ENCODE results near the gene NRCAM. TPM values are rescaled to one million over a fixed set of nuclear protein-coding genes. Genes with fewer than 3 reads are reported as not detected.
A peak's percentile ranks its signal among the peaks of the same experiment; 100 is the strongest.

Gene NRCAM
- total RNA-seq, 1 donor from 2014 or later, result 9.5 TPM

DNA sequence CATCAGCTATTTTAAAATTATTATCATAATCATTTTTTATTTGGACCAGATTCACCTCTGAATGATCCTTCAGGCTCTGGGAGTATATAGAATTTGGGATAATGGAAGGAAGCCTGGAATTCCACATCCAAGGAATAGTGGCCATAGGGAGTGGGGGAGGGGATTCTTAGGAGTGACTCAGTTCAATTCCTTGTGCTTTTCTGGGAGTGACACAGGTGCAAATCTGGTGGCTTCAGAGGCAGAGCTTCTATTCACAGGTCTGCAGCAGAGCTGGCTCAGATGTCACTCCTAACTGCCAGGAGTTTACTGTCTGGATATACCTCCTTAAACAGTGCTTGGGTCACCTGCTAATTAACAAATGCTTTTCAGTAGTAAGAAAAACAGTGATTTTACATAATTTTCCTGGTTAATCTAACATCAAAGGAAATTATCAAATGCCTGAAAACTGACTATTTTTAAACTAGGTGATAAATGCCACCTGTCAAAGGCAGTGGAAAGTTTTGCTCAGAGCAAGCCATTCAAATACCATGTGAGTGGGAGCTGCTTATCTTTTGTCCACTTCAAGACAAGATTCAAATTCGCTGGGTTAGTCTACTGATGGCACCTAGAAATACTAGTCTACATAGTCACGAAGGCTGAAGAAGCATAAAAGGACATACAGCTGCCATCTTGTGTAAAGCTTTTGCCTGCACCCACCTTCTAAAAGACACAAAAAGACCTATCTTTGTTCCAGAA, 219.4 kb downstream of the NRCAM start:
- TF ChIP-seq, protein P1, sequence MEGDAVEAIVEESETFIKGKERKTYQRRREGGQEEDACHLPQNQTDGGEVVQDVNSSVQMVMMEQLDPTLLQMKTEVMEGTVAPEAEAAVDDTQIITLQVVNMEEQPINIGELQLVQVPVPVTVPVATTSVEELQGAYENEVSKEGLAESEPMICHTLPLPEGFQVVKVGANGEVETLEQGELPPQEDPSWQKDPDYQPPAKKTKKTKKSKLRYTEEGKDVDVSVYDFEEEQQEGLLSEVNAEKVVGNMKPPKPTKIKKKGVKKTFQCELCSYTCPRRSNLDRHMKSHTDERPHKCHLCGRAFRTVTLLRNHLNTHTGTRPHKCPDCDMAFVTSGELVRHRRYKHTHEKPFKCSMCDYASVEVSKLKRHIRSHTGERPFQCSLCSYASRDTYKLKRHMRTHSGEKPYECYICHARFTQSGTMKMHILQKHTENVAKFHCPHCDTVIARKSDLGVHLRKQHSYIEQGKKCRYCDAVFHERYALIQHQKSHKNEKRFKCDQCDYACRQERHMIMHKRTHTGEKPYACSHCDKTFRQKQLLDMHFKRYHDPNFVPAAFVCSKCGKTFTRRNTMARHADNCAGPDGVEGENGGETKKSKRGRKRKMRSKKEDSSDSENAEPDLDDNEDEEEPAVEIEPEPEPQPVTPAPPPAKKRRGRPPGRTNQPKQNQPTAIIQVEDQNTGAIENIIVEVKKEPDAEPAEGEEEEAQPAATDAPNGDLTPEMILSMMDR (IDR thresholded peaks at IDR 0.05), result no peak
- no peaks in the 10 kb centered on the region for H3K9me3 Mint-ChIP-seq (ENCODE audit: low read depth)
- no peak overlapping the region for H3K27ac Mint-ChIP-seq (ENCODE audit: unreplicated experiment)
- peaks cover 27% of the 10 kb centered on the region for H3K4me1 Mint-ChIP-seq (ENCODE audit: low read depth)
- peaks cover 4% of the 10 kb centered on the region for H3K36me3 Mint-ChIP-seq (ENCODE audit: low read depth)
- DNase-seq (ENCODE audit: low spot score), result no peak
- no peaks in the 10 kb centered on the region for H3K27me3 Mint-ChIP-seq (ENCODE audit: low read depth)
- H3K4me3 Mint-ChIP-seq (ENCODE audit: unreplicated experiment), result no peak overlapping the region

DNA sequence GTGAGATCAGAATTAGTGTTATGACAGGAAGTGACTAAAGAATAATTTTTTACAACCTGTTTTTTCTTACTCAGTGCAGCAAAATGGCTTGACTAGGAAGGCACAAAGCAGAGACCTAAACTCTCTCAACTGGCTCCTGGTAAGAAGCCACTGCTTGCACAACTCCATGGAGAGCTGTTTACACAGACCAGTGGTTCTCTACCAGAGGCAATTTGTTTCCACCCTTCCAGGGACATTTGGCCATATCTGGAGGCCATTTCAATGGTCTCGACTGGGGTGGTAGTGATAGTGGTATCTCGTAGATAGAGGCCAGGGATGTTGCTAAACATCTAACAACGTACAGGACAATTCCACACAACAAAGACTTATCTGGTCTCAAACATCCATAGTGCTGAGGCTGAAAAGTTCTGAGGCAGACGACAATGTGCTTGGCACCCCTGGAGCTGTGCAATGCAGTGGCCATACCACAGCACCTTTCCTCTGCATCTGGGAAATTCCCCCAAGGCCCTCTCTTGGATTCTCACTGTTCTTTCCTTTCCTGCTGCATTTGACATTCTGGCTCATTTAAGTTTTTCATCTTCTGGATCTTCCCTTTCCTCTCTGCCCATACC, 220.7 kb downstream of the NRCAM start:
- Mint-ChIP-seq H3K9me3 (ENCODE audit: low read depth) (no peaks in the 10 kb centered on the region), H3K27ac (ENCODE audit: unreplicated experiment) (peak overlapping the region; percentile 55), H3K36me3 (ENCODE audit: low read depth) (peaks cover 2% of the 10 kb centered on the region), H3K27me3 (ENCODE audit: low read depth) (no peaks in the 10 kb centered on the region), H3K4me3 (ENCODE audit: unreplicated experiment) (no peak overlapping the region), H3K4me1 (ENCODE audit: low read depth) (peaks cover 35% of the 10 kb centered on the region)
- TF ChIP-seq, protein P1 (IDR thresholded peaks at IDR 0.05), result no peak
- no peak for DNase-seq (ENCODE audit: low spot score)

DNA sequence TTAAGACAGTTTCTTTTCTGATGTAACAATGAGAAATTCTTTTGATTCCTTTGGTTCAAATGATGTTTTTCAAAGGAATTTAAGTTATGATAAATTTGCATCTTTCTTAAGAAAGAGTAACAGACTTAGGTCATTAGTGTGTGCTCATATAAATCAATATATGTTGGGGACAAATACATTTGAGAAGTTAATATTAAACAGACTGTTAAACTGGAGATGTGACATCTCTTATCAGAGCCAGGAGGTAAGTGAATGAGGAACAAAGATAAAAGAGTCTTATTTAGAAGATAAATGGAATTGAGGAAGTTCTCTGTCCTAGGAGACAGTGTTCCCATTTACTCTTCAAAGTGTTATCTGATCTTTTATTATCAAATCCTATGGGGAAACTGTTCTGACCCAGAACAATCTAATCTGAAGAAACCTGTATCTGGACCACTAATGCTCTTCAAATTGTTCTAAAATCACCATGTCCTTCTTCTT, 221.2 kb downstream of the NRCAM start:
- DNase-seq (ENCODE audit: low spot score), result no peak
- H3K27me3 Mint-ChIP-seq (ENCODE audit: low read depth), result no peaks in the 10 kb centered on the region
- peaks cover 38% of the 10 kb centered on the region for H3K4me1 Mint-ChIP-seq (ENCODE audit: low read depth)
- H3K9me3 Mint-ChIP-seq (ENCODE audit: low read depth), result no peaks in the 10 kb centered on the region
- H3K36me3 Mint-ChIP-seq (ENCODE audit: low read depth), result peaks cover 2% of the 10 kb centered on the region
- H3K27ac Mint-ChIP-seq (ENCODE audit: unreplicated experiment), result peak overlapping the region; percentile 55
- TF ChIP-seq, protein P1 (IDR thresholded peaks at IDR 0.05), result no peak
- H3K4me3 Mint-ChIP-seq (ENCODE audit: unreplicated experiment), result no peak overlapping the region

DNA sequence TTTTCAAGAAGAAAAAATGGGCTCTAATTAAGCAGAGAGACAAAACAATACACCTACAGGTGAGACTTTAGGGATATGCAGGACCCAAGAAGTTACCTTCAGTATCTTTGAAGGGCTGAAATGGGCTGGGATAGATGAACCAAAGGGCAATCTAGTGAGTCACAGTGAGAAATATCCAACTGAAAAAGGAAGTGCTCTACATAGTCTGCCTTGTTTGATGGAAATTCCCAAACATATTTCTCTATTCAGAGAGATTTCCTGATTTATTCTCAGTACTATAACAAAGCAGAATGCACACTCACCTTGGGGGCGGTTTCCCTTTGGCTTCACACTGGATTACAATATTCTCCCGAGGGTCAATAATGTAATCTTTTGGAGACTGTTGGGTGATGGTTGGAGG, 222.0 kb downstream of the NRCAM start:
- Mint-ChIP-seq H3K9me3 (ENCODE audit: low read depth) (no peaks in the 10 kb centered on the region), H3K27me3 (ENCODE audit: low read depth) (no peaks in the 10 kb centered on the region), H3K27ac (ENCODE audit: unreplicated experiment) (peak overlapping the region; percentile 61), H3K36me3 (ENCODE audit: low read depth) (peaks cover under 1% of the 10 kb centered on the region), H3K4me3 (ENCODE audit: unreplicated experiment) (no peak overlapping the region), H3K4me1 (ENCODE audit: low read depth) (peaks cover 38% of the 10 kb centered on the region)
- TF ChIP-seq, protein P1 (IDR thresholded peaks at IDR 0.05), result no peak
- DNase-seq (ENCODE audit: low spot score), result no peak

DNA sequence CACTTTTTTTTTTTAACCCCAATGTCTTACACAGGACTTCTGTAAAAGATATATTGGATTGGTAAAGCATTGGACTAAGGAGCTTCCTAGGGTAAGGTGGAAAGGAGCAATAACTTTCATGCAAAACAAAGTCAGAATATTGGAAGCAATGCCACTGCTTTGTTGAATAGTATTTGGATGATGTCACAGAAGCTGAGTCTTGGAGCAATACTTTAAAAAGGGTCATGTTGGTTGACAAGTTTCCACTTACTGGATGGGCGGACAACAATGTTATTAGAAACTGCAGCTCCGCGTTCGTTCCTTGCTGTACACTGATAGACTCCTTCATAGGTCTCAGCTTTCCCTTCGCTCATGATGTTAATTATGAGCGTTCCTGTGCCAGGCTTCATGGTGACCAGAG, 224.2 kb downstream of the NRCAM start:
- H3K36me3 Mint-ChIP-seq (ENCODE audit: low read depth), result no peaks in the 10 kb centered on the region
- no peaks in the 10 kb centered on the region for H3K27me3 Mint-ChIP-seq (ENCODE audit: low read depth)
- no peak overlapping the region for H3K27ac Mint-ChIP-seq (ENCODE audit: unreplicated experiment)
- TF ChIP-seq, protein P1 (IDR thresholded peaks at IDR 0.05), result no peak
- no peak overlapping the region for H3K4me3 Mint-ChIP-seq (ENCODE audit: unreplicated experiment)
- H3K9me3 Mint-ChIP-seq (ENCODE audit: low read depth), result no peaks in the 10 kb centered on the region
- peaks cover 38% of the 10 kb centered on the region for H3K4me1 Mint-ChIP-seq (ENCODE audit: low read depth)
- DNase-seq (ENCODE audit: low spot score), result no peak
